NCI-H187 (cell line): ENCODE measurements around the gene SEMA3A.
"Not testable (repeated sequence)": the region's sequence is repeated elsewhere in the genome, so short reads cannot be mapped to it uniquely, and the experiment has no call there.

Experiments
- DNase-seq, 2 experiments: peaks; one replicate each; lab custom pipeline; 2025; lab: John Stamatoyannopoulos, UW

Gene SEMA3A

GRCh38 chr7:84108787-84109186 lies 85.8 kb downstream of the SEMA3A start:
- DNase-seq = no peak

DNA sequence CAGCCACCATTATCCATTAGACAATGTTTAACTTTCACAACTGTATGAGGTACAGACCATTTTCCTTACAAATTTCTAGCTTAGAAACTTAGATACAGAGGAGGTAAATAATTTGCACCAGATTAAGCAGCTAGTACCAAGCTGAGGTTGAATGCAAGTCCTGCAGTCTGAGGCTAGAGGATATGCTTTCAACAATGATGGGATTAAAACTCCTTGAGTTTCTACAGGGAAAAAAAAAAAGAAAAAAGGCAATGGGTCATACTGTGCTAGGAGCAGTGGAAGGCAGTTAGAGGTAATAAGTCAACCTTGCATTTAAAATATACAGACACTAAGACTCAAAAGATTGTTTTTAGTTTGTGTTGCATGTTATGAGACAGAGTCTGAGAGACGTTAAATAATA lies 86.5 kb downstream of the SEMA3A start:
- no peak for DNase-seq

- no peak for DNase-seq
Measured at GRCh38 chr7:84107259-84107658, 87.3 kb downstream of the SEMA3A start.

GRCh38 chr7:84106291-84106690 lies 88.3 kb downstream of the SEMA3A start:
- no peak for DNase-seq

DNA sequence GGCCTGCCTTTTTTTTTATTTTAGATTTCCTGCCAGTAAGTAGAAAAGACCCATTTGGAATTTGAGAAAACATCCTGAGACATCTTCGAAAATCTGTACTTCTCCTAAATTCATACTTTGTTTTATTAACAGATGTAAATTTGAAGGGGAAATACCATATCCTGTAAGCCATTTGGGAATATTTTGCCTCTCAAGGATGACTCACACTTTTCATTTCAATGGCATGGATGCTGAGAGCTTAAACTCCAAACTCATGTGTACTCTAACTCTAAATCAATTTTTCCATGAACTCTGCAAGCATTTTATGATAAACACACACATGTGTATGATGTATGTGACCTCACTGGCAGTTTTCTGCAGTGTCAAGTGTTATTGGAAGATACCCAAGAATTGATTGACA lies 89.0 kb downstream of the SEMA3A start:
- no peak for DNase-seq

- DNase-seq = no peak
Measured at GRCh38 chr7:84104826-84105225, 89.8 kb downstream of the SEMA3A start.

GRCh38 chr7:84102213-84102612 lies 92.4 kb downstream of the SEMA3A start:
- DNase-seq = no peak

DNA sequence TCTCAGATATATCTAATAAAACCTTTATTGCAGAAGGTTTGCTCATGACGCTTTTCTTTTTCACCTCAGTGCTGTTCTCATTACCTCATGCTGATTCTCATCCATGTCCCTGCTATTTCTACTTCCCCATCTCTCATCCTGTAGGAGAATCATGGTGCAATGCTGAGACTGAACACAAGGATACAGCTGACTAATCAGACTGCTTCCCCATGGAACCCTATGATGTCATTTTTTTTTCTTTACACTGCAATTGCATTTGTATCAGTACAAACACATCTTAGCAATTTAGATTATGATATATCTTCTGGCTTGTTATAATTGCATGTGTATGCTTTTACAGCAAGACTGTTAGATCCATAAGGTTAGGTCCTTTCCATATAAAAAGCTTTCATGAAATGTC lies 93.7 kb downstream of the SEMA3A start:
- DNase-seq = no peak

DNA sequence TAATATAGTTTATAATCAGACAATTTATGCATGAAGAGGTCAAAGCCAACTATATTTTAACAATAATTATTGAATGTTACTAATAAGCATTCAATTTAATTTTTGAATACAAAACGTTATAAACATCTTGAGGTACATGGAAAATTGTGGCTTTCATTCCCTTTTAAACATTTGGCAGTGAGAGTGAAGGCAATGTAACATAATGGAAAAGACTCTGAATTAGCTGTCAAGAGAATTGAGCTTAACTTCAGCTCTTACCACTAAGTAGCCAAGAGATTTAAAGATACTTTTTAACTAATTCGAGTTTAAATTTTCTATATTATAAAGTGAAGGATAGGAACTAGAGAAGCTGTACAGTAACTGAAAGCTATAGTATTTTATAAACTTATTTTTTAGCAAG lies 98.6 kb downstream of the SEMA3A start:
- DNase-seq = no peak

DNA sequence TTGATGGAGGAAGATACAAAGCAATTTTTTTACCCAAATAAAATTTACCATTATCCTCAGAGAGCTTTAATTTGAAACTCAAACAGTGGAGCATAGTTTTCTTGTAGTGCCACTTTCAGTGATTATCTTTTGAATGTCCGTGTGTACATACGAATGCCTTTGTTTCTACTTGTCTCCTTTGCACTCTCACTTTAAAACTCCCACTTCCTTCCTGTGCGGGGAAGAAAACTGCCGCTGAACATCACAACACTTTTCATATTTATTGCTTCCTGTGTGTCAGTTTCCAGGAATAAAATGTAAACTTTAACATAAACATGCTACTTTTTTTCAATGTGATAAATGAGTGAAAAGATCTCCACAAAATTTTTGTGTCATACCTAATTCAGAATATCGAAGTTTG lies 102.4 kb downstream of the SEMA3A start:
- no peak for DNase-seq

- no peak for DNase-seq
Measured at GRCh38 chr7:84091318-84091717, 103.3 kb downstream of the SEMA3A start.

GRCh38 chr7:84088802-84089201 lies 105.8 kb downstream of the SEMA3A start:
- no peak for DNase-seq

GRCh38 chr7:84085998-84086397 lies 108.6 kb downstream of the SEMA3A start:
- no peak for DNase-seq

DNA sequence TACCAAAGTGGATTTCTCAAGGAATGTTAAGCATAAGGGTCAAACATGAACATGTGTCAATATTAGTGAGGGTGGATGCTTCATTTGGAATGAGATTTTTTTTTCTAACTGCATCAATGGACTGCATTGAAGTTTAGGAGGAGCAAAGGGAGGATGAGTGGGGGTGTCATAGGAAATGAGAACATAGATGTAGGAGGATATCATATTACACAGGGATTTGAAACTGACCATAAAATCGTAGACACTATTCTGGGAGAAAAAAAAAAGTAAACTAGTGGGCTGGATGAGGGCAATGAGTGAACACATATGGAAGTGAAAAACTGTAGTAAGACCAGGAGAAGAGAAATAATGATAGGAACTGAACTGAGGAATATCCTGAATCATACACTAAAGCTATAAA lies 109.4 kb downstream of the SEMA3A start:
- no peak for DNase-seq

DNA sequence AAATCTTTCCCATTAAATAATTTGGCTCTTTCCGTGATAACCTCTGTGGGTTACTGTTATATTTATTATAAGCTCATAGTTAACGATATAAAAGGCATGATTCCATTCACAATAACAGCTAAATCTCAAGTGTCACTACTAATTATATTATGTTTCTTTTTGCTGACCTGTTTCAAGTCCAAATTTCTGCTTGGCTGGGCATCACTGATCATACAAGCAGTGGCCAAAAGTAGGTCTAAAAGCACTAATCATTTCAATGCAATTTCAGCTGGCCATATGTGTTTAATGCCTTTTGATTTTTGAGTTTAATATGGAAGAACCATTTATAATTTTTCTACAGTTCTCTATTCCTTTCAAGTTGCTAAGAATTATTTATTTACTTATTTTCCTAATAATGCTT lies 110.7 kb downstream of the SEMA3A start:
- no peak for DNase-seq

DNA sequence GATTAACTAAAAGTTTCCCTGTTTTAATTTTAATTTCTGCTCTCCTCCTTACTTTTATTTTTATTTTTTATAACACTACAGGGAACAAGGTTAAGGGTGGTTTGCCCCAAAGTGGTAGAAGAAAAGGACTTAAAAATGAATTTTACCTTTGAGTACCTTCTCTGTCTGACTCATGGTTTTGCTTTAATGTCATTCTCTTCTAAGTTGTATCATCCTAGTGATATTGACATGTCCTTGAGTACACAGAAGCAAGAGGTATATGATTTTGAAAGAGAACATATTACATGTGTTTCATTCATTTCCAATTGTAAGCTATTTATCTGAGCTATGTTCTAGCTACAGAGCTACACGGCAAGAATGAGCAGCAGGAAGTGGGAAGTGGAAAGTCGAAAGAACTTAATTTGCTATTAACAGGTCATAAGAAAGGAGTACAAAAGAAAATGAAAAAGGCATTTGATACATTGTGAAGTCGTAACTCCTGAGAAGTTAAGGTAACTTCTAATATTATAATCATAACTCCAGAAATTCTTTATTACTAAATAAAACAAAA lies 112.5 kb downstream of the SEMA3A start:
- no peak for DNase-seq

- DNase-seq = no peak
Measured at GRCh38 chr7:84077336-84077735, 117.3 kb downstream of the SEMA3A start.

- DNase-seq = no peak
Measured at GRCh38 chr7:84076219-84076618, 118.4 kb downstream of the SEMA3A start.

GRCh38 chr7:84073186-84073875 lies 121.3 kb downstream of the SEMA3A start:
- DNase-seq = no peak

DNA sequence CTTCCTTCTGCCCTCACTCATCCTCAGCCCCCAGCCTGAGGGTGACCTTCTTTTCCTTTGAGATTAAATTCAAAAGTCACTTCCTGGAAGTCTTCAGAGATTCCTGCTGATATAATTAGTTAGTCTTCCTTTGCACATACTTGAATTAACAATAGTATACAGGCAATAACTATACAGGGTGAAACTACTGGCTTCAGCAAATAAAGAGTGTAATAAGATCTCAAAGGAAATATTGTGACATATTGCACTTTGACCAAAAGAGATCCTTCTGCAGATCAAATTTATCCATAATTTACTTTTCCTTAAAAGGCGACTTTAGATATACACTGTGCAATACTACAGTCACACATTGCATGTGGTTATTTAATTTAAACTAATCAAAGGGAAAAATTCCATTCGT lies 123.8 kb downstream of the SEMA3A start:
- no peak for DNase-seq

- DNase-seq = no peak
Measured at GRCh38 chr7:84069999-84070500, 124.5 kb downstream of the SEMA3A start.

GRCh38 chr7:84069033-84069432 lies 125.6 kb downstream of the SEMA3A start:
- no peak for DNase-seq

DNA sequence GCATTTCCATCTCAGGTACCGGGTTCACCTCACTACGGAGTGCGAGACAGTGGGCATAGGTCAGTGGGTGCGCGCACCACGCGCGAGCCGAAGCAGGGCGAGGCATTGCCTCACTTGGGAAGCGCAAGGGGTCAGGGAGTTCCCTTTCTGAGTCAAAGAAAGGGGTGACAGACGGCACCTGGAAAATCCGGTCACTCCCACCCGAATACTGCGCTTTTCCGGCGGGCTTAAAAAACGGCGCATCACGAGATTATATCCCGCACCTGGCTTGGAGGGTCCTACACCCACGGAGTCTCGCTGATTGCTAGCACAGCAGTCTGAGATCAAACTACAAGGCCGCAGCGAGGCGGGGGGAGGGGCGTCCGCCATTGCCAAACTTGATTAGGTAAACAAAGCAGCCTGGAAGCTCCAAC lies 132.1 kb downstream of the SEMA3A start:
- DNase-seq = not testable (repeated sequence)

DNA sequence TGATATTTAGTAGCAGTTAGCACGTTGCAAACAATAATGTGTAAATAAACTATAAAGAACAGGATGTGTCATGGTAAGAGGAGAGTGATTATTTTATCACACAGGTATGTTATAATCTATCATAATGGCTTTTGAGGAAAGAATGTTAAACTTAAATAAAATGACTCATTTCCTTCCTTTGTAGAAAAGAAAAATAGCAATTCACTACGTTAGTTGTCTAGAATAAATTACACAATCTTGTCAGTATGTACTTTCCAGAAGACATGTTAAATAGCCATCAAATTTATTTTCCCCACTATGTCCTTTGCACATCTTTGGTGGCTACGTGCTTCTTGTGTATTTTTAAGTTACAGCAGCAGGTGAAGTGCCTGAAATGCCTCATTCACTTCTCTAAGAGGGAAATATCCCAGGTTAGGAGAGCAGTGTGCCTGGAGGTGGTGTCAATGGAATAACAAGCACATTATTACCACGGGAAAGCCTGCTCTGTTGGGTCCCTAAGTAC lies 133.8 kb downstream of the SEMA3A start:
- DNase-seq = no peak
